K562 (cell line): ENCODE data around the gene DKK3. TPM values are rescaled to one million over a fixed set of nuclear protein-coding genes. Genes with fewer than 3 reads are reported as not detected.

Experiments
- ATAC-seq: fragments of 200-7000 bp; cut with Tn5 transposase; 3 replicates; pipeline ENCODE4 v1.9.1; 2020; ENCODE audit warnings: moderate library complexity
- BruUV-seq: library from RNA; stranded (reverse); fragments of 400-500 nt; replicated peaks from 2 replicates; lab custom pipeline; 2021; lab: Mats Ljungman, UMichigan
- CTCF ChIA-PET: fragments of 300-600 bp; formaldehyde crosslinking; extraction: SDS; loops from one replicate; lab custom pipeline; 2021; ENCODE audit warnings: low intra/inter-chr PET ratio; lab: Yijun Ruan, JAX
- POLR2A ChIA-PET: fragments of 300-600, 350-650 bp; sonication (Branson Sonifier 250); formaldehyde crosslinking; extraction: SDS; loops from one replicate; lab custom pipeline; 2021; ENCODE audit warnings: antibody characterized with exemption, inconsistent platforms; lab: Yijun Ruan, JAX
- DNase-seq, 4 experiments: peaks; one replicate each; pipeline versions ENCODE4 v3.0.0 to v3.0.0-alpha.2; 2011 to 2018; ENCODE audit warnings: low spot score in 3 of 4, mixed read lengths in 3 of 4; ENCODE audit errors: extremely low read depth in 1 of 4
- FAIRE-seq: peaks from 2 replicates; lab custom pipeline; 2011; peaks lifted over from hg19 to GRCh38; lab: Jason Lieb, UNC
- H2AFZ ChIP-seq: 2 replicates; pipeline ENCODE4 v1.6.0; 2011; ENCODE audit warnings: low read depth, low read length, control low read depth, inconsistent platforms
- H3K27ac ChIP-seq: fragments of 200-600 bp; 3 replicates; pipeline ENCODE4 v1.8.0; 2011; ENCODE audit warnings: low read depth, mild to moderate bottlenecking, control low read depth, inconsistent platforms, low read length, moderate library complexity, mixed read lengths; ENCODE audit errors: extremely low read depth
- H3K27me3 ChIP-seq, 2 experiments: fragments of 300-600 bp in 1 of 2; 2 replicates in 1 of 2; 3 replicates in 1 of 2; pipeline versions ENCODE4 v1.6.0 to v1.8.0; 2011; ENCODE audit warnings: inconsistent platforms in 2 of 2, low read length in 2 of 2, mild to moderate bottlenecking in 1 of 2, mixed read lengths in 1 of 2, moderate library complexity in 1 of 2; ENCODE audit not compliant: control insufficient read depth in 2 of 2, insufficient read depth in 2 of 2
- H3K36me3 ChIP-seq: fragments of 300-600 bp; 3 replicates; pipeline ENCODE4 v1.8.0; 2011; ENCODE audit warnings: mild to moderate bottlenecking, low read length, inconsistent platforms; ENCODE audit not compliant: control insufficient read depth, insufficient read depth
- H3K4me1 ChIP-seq, 2 experiments: fragments of 200-600 bp in 1 of 2; replicated peaks in 1 of 2; 2 replicates in 1 of 2; 3 replicates in 1 of 2; pipeline versions ENCODE4 v1.5.1 to v1.8.0; 2011; ENCODE audit warnings: inconsistent platforms in 2 of 2, low read length in 2 of 2, mild to moderate bottlenecking in 1 of 2, mixed read lengths in 1 of 2, moderate library complexity in 1 of 2; ENCODE audit not compliant: control insufficient read depth in 2 of 2, insufficient read depth in 2 of 2
- H3K4me2 ChIP-seq: 2 replicates; pipeline ENCODE4 v1.6.1; 2011; ENCODE audit warnings: low read length, control low read depth, inconsistent platforms, mixed read lengths; ENCODE audit not compliant: insufficient read depth
- H3K4me3 ChIP-seq: fragments of 200-600 bp; sonication (generic), shearing (Covaris generic); 2 replicates; pipeline ENCODE4 v1.5.1; 2016; ENCODE audit warnings: control low read depth, inconsistent platforms
- H3K79me2 ChIP-seq: fragments of 200-600 bp; 3 replicates; pipeline ENCODE4 v1.8.0; 2011; ENCODE audit warnings: low read length, inconsistent platforms; ENCODE audit not compliant: control insufficient read depth, insufficient read depth
- H3K9ac ChIP-seq, 2 experiments: 2 replicates each; pipeline versions ENCODE4 v1.6.0 to v1.6.1; 2011; ENCODE audit warnings: low read depth in 2 of 2, low read length in 2 of 2, control low read depth in 1 of 2, inconsistent platforms in 1 of 2, mild to moderate bottlenecking in 1 of 2, mixed read lengths in 1 of 2; ENCODE audit not compliant: insufficient read depth in 1 of 2
- H3K9me1 ChIP-seq: one replicate; pipeline ENCODE4 v1.6.0; 2011; ENCODE audit warnings: inconsistent platforms, mild to moderate bottlenecking, low read length, moderate library complexity; ENCODE audit not compliant: control insufficient read depth, insufficient read depth
- H3K9me3 ChIP-seq: replicated peaks from 2 replicates; pipeline ENCODE4 v1.5.1; 2011; ENCODE audit warnings: low read depth, low read length, inconsistent platforms; ENCODE audit not compliant: control insufficient read depth, insufficient read depth
- H4K20me1 ChIP-seq: replicated peaks from 2 replicates; pipeline ENCODE4 v1.6.1; 2011; ENCODE audit warnings: low read length, inconsistent platforms, mixed read lengths; ENCODE audit not compliant: control insufficient read depth, insufficient read depth
- DIDO1 ChIP-seq: fragments of 450-650 bp; IDR thresholded peaks from 2 replicates; pipeline ENCODE4 v1.6.1; 2016; ENCODE audit warnings: low read depth, missing biosample characterization, missing genetic modification characterization
- DMBX1 ChIP-seq: fragments of 250-450 bp; sonication (Bioruptor Pico); IDR thresholded peaks from 2 replicates; pipeline ENCODE4 v1.8.0; 2022; ENCODE audit warnings: inconsistent platforms, mild to moderate bottlenecking, moderate library complexity, borderline replicate concordance
- ELK1 ChIP-seq: sonication (generic); formaldehyde crosslinking; IDR thresholded peaks from 2 replicates; pipeline ENCODE4 v1.8.1; 2022; ENCODE audit warnings: missing genetic modification reagents
- GTF2A2 ChIP-seq: IDR thresholded peaks from 2 replicates; pipeline ENCODE4 v1.6.1; 2016; ENCODE audit warnings: mild to moderate bottlenecking, missing genetic modification characterization, missing compliant biosample characterization
- GTF2B ChIP-seq: IDR thresholded peaks from 2 replicates; pipeline ENCODE4 v1.6.1; 2011; ENCODE audit not compliant: insufficient read length; ENCODE audit errors: extremely low read depth
- GTF2F1 ChIP-seq: IDR thresholded peaks from 2 replicates; pipeline ENCODE4 v1.6.1; 2011; ENCODE audit warnings: low read depth, low read length, improper control_type of control experiment
- HNRNPK ChIP-seq: fragments of 200-400 bp; formaldehyde crosslinking; IDR thresholded peaks from one replicate; pipeline ENCODE4 v1.6.1; 2018; ENCODE audit warnings: mild to moderate bottlenecking, low read depth, low read length; ENCODE audit not compliant: poor library complexity, severe bottlenecking
- KLF16 ChIP-seq: IDR thresholded peaks from 2 replicates; pipeline ENCODE4 v1.6.1; 2016; ENCODE audit warnings: antibody characterized with exemption
- NR3C1 ChIP-seq: sonication (generic); formaldehyde crosslinking; IDR thresholded peaks from 2 replicates; pipeline ENCODE4 v1.8.1; 2022; ENCODE audit warnings: missing genetic modification reagents
- PRDM10 ChIP-seq: fragments of 450-650 bp; IDR thresholded peaks from 2 replicates; pipeline ENCODE4 v1.6.1; 2018; ENCODE audit not compliant: partially characterized antibody
- SFPQ ChIP-seq: fragments of 200-400 bp; formaldehyde crosslinking; IDR thresholded peaks from 2 replicates; pipeline ENCODE4 v1.6.1; 2017; ENCODE audit warnings: mild to moderate bottlenecking, low read depth, low read length, moderate library complexity
- ZNF165 ChIP-seq: fragments of 250-450 bp; sonication (Bioruptor Pico); IDR thresholded peaks from 2 replicates; pipeline ENCODE4 v1.4.0; 2020; ENCODE audit warnings: borderline replicate concordance
- ZNF75A ChIP-seq: fragments of 450-650 bp; formaldehyde crosslinking; IDR thresholded peaks from 2 replicates; pipeline ENCODE4 v1.4.0; 2020; ENCODE audit warnings: mild to moderate bottlenecking
- WGBS: fragments of 100-300 bp; shearing (Covaris generic); methylation state at CpG from one replicate; pipeline ENCODE4 v1.1.6; 2016; ENCODE audit warnings: low coverage, mixed read lengths; ENCODE audit not compliant: insufficient coverage; ENCODE audit errors: missing lambda C conversion rate; 5-methylcytosine and 5-hydroxymethylcytosine counted together
- in situ Hi-C: fragments of 300-500 bp; cut with MboI; formaldehyde crosslinking; loops from 4 replicates; pipeline ENCODE4 v1.15.0; 2018; ENCODE audit warnings: inconsistent platforms, mixed read lengths
- intact Hi-C: fragments of 100-400 bp; cut with micrococcal nuclease; formaldehyde crosslinking; loops from 2 replicates; pipeline ENCODE4 v1.14.2; 2022
- polyA plus RNA-seq, 8 experiments: library from polyadenylated mRNA; depleted of rRNA in 4 of 8; stranded (reverse) in 5 of 8; unstranded in 3 of 8; fragments of >200 nt; fragmentation: Nextera tagmentation in 2 of 8; fragmentation: Illumina TruSeq in 1 of 8; extraction: Ambion mirVana in 2 of 8; extraction: Trizol in 1 of 8; gene quantifications; 2 replicates each; pipeline versions ENCODE4 v1.2.1 to v1.2.3, GENCODE V29; 2011 to 2014; ENCODE audit warnings: inconsistent platforms in 1 of 8, missing spikeins in 1 of 8
- total RNA-seq, 7 experiments: library from RNA; depleted of rRNA in 6 of 7; stranded (reverse); fragments of >200 nt in 6 of 7; fragmentation: Illumina TruSeq in 2 of 7; extraction: Trizol in 2 of 7; gene quantifications; 2 replicates each; pipeline versions ENCODE4 v1.2.1 to v1.2.3, GENCODE V29; 2011 to 2021; ENCODE audit warnings: low replicate concordance in 1 of 7

Gene DKK3
- total and polyA plus RNA-seq, 9 of the 15 experiments (the other 6 are each of a cell fraction or from before 2014, with no cell fraction given): 0.14 to 0.85 (median 0.38) TPM; not detected in 6

GRCh38 chr11:11958403-11959231 lies 49.8 kb downstream of the DKK3 start:
- Histone ChIP-seq H2AFZ (no peak overlapping the region), H3K36me3 (peaks cover 34% of the 10 kb centered on the region; the same call in 2 of the 3 replicates), H3K4me1 (peaks cover 0 to 6% of the 10 kb centered on the region in 2 experiments; a peak in 2 of 5 replicates), H3K9me3 (no peaks in the 10 kb centered on the region), H3K9me1 (no peaks in the 10 kb centered on the region), H4K20me1 (no peaks in the 10 kb centered on the region; the same call in 1 of the 2 replicates), H3K79me2 (no peaks in the 10 kb centered on the region), H3K27ac (no peak overlapping the region), H3K4me2 (no peak overlapping the region), H3K4me3 (no peak overlapping the region), H3K27me3 (peaks cover 2 to 5% of the 10 kb centered on the region in 2 experiments; a peak in 4 of 5 replicates), H3K9ac (no peak overlapping the region)
- in situ Hi-C loops (no loop called here), intact Hi-C loops (no loop called here)
- ATAC-seq: peak; percentile 58
- no TSS peak for BruUV-seq
- ChIA-PET CTCF (no interaction called here), POLR2A (interaction anchor here (0.8 to 3.5 kb wide), 3 partner anchors 8 to 136 kb away, joined by 3 to 14 read pairs (median 3); no protein-coding TSS in a partner anchor)
- 31% methylated on average over 11 of the region's 11 CpGs for WGBS
- DNase-seq: peak in 1 of 4 experiments; percentile 24
- FAIRE-seq: peak; percentile 32
- no peak for TF ChIP-seq GTF2A2 (tag)
- no peak for TF ChIP-seq ZNF75A (CRISPR knock-in tag)
- TF ChIP-seq GTF2B: no peak
- no peak for TF ChIP-seq PRDM10
- no peak for TF ChIP-seq ZNF165
- TF ChIP-seq SFPQ: no peak
- no peak for TF ChIP-seq DIDO1 (tag)
- TF ChIP-seq ELK1 (CRISPR knock-in tag): no peak
- TF ChIP-seq GTF2F1: no peak
- no peak for TF ChIP-seq DMBX1 (CRISPR knock-in tag)
- no peak for TF ChIP-seq NR3C1 (CRISPR knock-in tag)
- TF ChIP-seq HNRNPK: no peak
- TF ChIP-seq KLF16: no peak
